Measurements from ENCODE around the gene ARHGAP27. TPM values are rescaled to one million over a fixed set of nuclear protein-coding genes. Genes with fewer than 3 reads are reported as not detected.
"Not testable (repeated sequence)": the region's sequence is repeated elsewhere in the genome, so short reads cannot be mapped to it uniquely, and the experiment has no call there.

ARHGAP27 gene
- polyA plus RNA-seq, 1 donor, result 90.4 TPM

DNA sequence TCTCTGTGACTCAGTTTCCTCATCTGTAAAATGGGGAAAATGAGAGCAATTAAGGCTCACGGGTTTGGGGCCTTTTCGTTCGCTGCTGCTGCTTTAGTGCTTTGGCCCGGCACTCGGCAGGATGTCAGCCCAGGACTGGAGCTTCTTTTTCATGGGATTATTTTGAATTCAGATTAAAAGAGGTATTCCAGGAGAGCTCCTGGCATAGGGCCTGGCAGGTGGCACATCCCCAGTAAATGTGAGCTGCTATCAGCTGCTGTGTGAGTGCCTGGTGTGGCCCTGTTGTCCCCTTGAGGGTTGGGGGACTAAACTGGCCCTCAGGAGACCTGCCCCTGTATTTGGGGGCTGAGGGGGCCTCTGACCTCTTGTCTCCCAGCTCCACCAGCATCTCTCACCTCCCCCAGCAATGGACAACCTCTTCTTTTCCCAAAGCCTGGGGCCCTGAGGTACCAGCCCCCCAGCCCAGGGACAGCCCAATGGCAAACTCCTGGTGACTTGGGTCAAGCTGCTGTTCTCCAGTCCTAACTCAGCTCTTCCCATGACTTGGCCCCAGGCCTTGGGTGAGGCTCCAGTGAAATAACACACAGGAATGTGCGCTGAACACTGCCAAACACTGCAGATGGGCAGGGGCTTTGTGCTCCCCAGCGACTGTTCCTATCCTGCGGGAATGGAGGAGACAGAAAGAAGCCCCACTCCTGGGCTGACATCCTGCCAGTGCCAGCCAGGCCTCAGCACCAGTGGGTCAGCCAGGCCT, 14.4 kb upstream of the ARHGAP27 start:
- WGBS (ENCODE audit: insufficient coverage, low lambda C conversion rate), result no CpG with 5 or more reads among the region's 8 CpGs
- not testable (repeated sequence) for H3K27ac ChIP-seq (ENCODE audit: low read length); H3K27me3 ChIP-seq (ENCODE audit: control insufficient read depth, insufficient read depth, low read length); H3K4me1 ChIP-seq (ENCODE audit: control insufficient read depth, insufficient read depth, low read length); H3K9me3 ChIP-seq (ENCODE audit: control insufficient read depth, low read depth, low read length); H3K4me3 ChIP-seq (ENCODE audit: low read length); DNase-seq
- H3K36me3 ChIP-seq (ENCODE audit: control insufficient read depth, insufficient read depth, low read length), result peaks cover 12% of the 10 kb centered on the region

GRCh38 chr17:45445901-45446743, 13.5 kb upstream of the ARHGAP27 start:
- not testable (repeated sequence) for H3K4me1 ChIP-seq (ENCODE audit: control insufficient read depth, insufficient read depth, low read length); H3K27me3 ChIP-seq (ENCODE audit: control insufficient read depth, insufficient read depth, low read length); H3K4me3 ChIP-seq (ENCODE audit: low read length); DNase-seq; H3K27ac ChIP-seq (ENCODE audit: low read length); H3K9me3 ChIP-seq (ENCODE audit: control insufficient read depth, low read depth, low read length)
- WGBS (ENCODE audit: insufficient coverage, low lambda C conversion rate), result no CpG with 5 or more reads among the region's 16 CpGs
- H3K36me3 ChIP-seq (ENCODE audit: control insufficient read depth, insufficient read depth, low read length), result peaks cover 12% of the 10 kb centered on the region

DNA sequence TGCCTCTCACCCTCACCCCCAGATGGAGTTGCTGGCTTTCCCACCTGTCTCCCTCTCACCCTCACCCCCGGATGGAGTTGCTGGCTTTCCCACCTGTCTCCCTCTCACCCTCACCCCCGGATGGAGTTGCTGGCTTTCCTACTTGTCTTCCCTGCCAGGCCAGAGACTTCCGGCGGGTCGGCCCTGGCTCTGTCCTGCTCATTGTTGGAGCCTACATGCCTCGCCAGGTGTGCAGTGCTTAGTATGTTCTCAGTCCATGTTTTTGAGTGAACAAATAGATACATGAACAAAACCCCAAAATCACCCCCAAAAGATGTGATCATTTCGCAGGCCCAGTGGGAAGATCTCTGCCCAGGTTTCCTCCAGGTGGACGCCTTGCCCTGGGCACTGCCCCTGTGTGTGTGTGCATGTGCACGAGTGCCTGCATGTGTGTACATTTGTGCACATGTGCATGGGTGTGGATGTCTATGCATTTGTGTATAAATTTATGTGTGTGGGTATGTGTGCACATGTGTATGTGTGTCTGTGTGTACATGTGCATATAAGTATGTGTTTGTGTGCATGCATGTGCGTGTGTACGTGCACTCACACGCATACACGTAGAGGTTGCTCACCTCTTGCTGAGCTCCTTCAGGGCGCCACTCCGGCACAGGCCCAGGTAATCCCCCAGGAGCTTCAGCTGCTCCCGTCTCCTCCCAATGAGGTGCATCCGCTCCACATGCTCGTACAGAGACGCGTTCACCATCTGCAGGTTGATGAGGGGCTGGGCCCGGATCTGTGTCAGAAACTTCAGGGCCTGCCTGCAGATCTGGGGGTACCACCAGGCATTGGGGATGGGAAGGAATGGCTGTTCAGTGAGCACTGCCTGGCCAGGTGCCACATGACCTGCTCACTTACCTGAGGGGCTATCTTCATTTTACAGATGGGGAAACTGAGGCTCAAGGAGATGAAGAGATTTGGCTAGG, 12.5 kb upstream of the ARHGAP27 start:
- whole genome bisulfite sequencing (ENCODE audit: insufficient coverage, low lambda C conversion rate), result no CpG with 5 or more reads among the region's 21 CpGs
- H3K9me3 ChIP-seq (ENCODE audit: control insufficient read depth, low read depth, low read length); H3K4me3 ChIP-seq (ENCODE audit: low read length); DNase-seq; H3K27ac ChIP-seq (ENCODE audit: low read length); H3K4me1 ChIP-seq (ENCODE audit: control insufficient read depth, insufficient read depth, low read length); H3K27me3 ChIP-seq (ENCODE audit: control insufficient read depth, insufficient read depth, low read length): not testable (repeated sequence)
- peaks cover 11% of the 10 kb centered on the region for H3K36me3 ChIP-seq (ENCODE audit: control insufficient read depth, insufficient read depth, low read length)

DNA sequence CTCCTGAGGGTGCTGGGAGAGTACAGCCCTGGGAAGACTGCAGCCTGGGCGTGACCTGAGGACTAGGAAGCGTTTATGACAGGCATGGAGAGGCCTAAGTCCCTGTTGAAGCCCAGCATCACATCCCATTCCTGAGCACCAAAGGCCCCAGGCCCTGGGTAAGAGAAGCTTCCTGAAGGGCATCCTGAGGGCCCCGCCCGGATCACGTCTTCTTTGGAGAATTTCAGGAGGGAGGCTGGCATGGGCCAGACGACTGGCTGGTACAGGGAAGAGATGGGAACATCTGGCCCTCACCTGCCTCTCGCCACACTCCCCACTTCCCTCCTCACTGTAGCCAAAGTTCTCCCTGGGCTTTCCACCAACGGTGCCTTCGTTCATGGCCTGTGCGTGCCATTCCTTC, 11.6 kb upstream of the ARHGAP27 start:
- H3K27me3 ChIP-seq (ENCODE audit: control insufficient read depth, insufficient read depth, low read length); H3K4me1 ChIP-seq (ENCODE audit: control insufficient read depth, insufficient read depth, low read length); DNase-seq; H3K9me3 ChIP-seq (ENCODE audit: control insufficient read depth, low read depth, low read length); H3K4me3 ChIP-seq (ENCODE audit: low read length); H3K27ac ChIP-seq (ENCODE audit: low read length): not testable (repeated sequence)
- peaks cover 11% of the 10 kb centered on the region for H3K36me3 ChIP-seq (ENCODE audit: control insufficient read depth, insufficient read depth, low read length)
- no CpG with 5 or more reads among the region's 10 CpGs for WGBS (ENCODE audit: insufficient coverage, low lambda C conversion rate)

- peaks cover 17% of the 10 kb centered on the region for H3K36me3 ChIP-seq (ENCODE audit: control insufficient read depth, insufficient read depth, low read length)
- H3K4me1 ChIP-seq (ENCODE audit: control insufficient read depth, insufficient read depth, low read length); DNase-seq; H3K9me3 ChIP-seq (ENCODE audit: control insufficient read depth, low read depth, low read length); H3K27me3 ChIP-seq (ENCODE audit: control insufficient read depth, insufficient read depth, low read length); H3K27ac ChIP-seq (ENCODE audit: low read length); H3K4me3 ChIP-seq (ENCODE audit: low read length): not testable (repeated sequence)
- no CpG with 5 or more reads among the region's 10 CpGs for WGBS (ENCODE audit: insufficient coverage, low lambda C conversion rate)
Observed at GRCh38 chr17:45443371-45444260, 10.9 kb upstream of the ARHGAP27 start.

- Histone ChIP-seq H3K36me3 (ENCODE audit: control insufficient read depth, insufficient read depth, low read length) (peaks cover 28% of the 10 kb centered on the region), H3K9me3 (ENCODE audit: control insufficient read depth, low read depth, low read length) (no peaks in the 10 kb centered on the region), H3K27me3 (ENCODE audit: control insufficient read depth, insufficient read depth, low read length) (no peaks in the 10 kb centered on the region), H3K27ac (ENCODE audit: low read length) (no peak overlapping the region), H3K4me3 (ENCODE audit: low read length) (no peak overlapping the region), H3K4me1 (ENCODE audit: control insufficient read depth, insufficient read depth, low read length) (peaks cover 5% of the 10 kb centered on the region)
- no CpG with 5 or more reads among the region's 14 CpGs for WGBS (ENCODE audit: insufficient coverage, low lambda C conversion rate)
- no peak for DNase-seq
Observed at GRCh38 chr17:45441526-45442310, 9.0 kb upstream of the ARHGAP27 start.

DNA sequence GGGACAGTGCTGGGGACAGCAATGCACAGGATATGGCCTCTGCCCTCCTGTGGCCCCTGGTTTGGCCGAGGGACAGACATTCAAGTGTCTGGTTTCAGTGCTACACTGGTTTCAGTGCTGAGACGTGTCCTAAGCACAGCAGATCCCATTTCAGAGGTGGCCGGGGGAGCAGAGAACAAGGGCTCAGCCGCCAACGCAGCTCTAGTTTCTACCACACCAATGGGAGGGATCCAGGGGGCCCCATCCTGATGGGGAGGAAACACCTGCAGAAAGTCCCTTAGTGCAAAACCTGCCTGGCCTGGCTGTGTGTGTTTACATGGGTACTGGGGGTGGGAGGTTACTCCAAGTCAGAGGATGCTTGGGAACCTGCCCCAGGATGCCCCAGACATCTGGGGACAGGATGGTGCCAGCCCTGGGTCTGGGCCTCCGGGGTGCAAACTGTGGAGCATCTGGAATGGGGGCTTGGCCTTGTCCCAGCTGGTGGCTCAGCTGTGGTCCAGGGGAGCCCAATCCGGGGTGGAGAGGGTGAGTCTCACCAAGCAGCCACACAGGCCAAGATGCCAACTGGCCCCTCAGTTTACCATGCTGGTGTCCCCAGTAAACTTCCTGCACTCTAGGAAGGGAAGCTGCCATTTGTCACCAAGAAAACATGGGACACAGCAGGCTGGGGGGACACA, 8.3 kb upstream of the ARHGAP27 start:
- not testable (repeated sequence) for H3K9me3 ChIP-seq (ENCODE audit: control insufficient read depth, low read depth, low read length); H3K27me3 ChIP-seq (ENCODE audit: control insufficient read depth, insufficient read depth, low read length); H3K4me1 ChIP-seq (ENCODE audit: control insufficient read depth, insufficient read depth, low read length); H3K4me3 ChIP-seq (ENCODE audit: low read length); DNase-seq; H3K27ac ChIP-seq (ENCODE audit: low read length)
- peaks cover 35% of the 10 kb centered on the region for H3K36me3 ChIP-seq (ENCODE audit: control insufficient read depth, insufficient read depth, low read length)
- no CpG with 5 or more reads among the region's 7 CpGs for WGBS (ENCODE audit: insufficient coverage, low lambda C conversion rate)

DNA sequence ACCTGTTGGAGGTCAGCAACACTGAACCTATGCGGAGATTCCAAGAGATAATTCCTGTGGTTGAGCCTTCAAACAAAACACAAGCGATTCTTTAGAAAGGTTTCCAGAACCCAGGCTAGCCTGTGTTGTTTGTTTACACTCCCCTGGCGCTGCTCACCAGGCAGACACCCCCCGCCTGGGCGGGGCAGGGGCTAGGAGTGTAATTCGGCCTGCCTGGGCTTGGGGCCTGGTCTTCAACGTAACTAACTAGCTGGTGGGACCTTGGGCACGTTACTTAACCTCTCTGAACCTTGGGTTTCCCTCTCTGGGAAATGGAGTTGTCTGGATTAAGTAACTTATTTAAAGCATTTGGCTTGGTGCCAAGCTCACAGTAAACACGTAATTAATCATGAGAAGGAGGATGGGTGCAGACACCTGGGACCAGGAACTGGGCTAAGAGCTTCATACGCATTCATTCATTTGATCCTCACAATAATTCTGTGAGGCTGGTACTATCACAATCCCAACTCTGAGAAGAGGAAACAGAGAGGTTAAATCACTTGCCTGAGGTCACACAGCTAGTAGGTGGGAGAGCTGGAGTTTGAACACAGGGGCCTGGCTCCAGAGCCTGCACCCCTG, 7.6 kb upstream of the ARHGAP27 start:
- Histone ChIP-seq H3K27ac (ENCODE audit: low read length) (no peak overlapping the region), H3K4me1 (ENCODE audit: control insufficient read depth, insufficient read depth, low read length) (peaks cover 5% of the 10 kb centered on the region), H3K36me3 (ENCODE audit: control insufficient read depth, insufficient read depth, low read length) (peaks cover 36% of the 10 kb centered on the region), H3K27me3 (ENCODE audit: control insufficient read depth, insufficient read depth, low read length) (no peaks in the 10 kb centered on the region), H3K4me3 (ENCODE audit: low read length) (no peak overlapping the region), H3K9me3 (ENCODE audit: control insufficient read depth, low read depth, low read length) (no peaks in the 10 kb centered on the region)
- 49% methylated on average over 2 of the region's 10 CpGs for WGBS (ENCODE audit: insufficient coverage, low lambda C conversion rate)
- peak in 1 of 2 donors; percentile 13 for DNase-seq

Measured in large intestine (tissue), 3 donors.